Right atrium auricular region (tissue), 2 donors: ENCODE measurements around the gene MYH10. TPM values are rescaled to one million over a fixed set of nuclear protein-coding genes. Genes with fewer than 3 reads are reported as not detected.
A peak's percentile ranks its signal among the peaks of the same experiment; 100 is the strongest.

ENCODE experiments used
- DNase-seq: peaks from one replicate; pipeline ENCODE4 v3.0.0-alpha.2; 2019; ENCODE audit warnings: low spot score
- H3K27ac ChIP-seq, 2 donors: fragments of 200-600 bp; sonication (generic); 1 replicate in 1 of 2; 2 replicates in 1 of 2; pipeline ENCODE4 v1.5.1; 2016 to 2019
- H3K27me3 ChIP-seq, 2 donors: fragments of 200-600 bp; sonication (generic); one replicate each; pipeline versions ENCODE4 v1.5.1 to v1.6.0; 2017 to 2019
- H3K36me3 ChIP-seq: fragments of 200-600 bp; sonication (generic); one replicate; pipeline ENCODE4 v1.5.1; 2016
- H3K4me1 ChIP-seq, 2 donors: fragments of 200-600 bp; sonication (generic); one replicate each; pipeline versions ENCODE4 v1.5.1 to v1.6.0; 2017 to 2019
- H3K4me3 ChIP-seq, 2 donors: fragments of 200-600 bp; sonication (generic); 1 replicate in 1 of 2; 2 replicates in 1 of 2; pipeline ENCODE4 v1.5.1; 2017 to 2019; ENCODE audit warnings: mild to moderate bottlenecking in 1 of 2, moderate library complexity in 1 of 2
- H3K9me3 ChIP-seq, 2 donors: fragments of 200-600 bp; sonication (generic); one replicate each; pipeline ENCODE4 v1.5.1; 2019
- CTCF ChIP-seq, 2 donors: fragments of 200-600 bp; sonication (generic); IDR thresholded peaks; one replicate each; pipeline ENCODE4 v1.5.1; 2019; ENCODE audit warnings: antibody characterized with exemption in 2 of 2
- total RNA-seq, 2 donors: library from RNA; depleted of rRNA; stranded (reverse); fragments of >200 nt; gene quantifications; one replicate each; pipeline ENCODE4 v1.1.0, GENCODE V29; 2016

The MYH10 gene
- total RNA-seq, 2 donors from 2014 or later, result 48.9 to 49.1 TPM

DNA sequence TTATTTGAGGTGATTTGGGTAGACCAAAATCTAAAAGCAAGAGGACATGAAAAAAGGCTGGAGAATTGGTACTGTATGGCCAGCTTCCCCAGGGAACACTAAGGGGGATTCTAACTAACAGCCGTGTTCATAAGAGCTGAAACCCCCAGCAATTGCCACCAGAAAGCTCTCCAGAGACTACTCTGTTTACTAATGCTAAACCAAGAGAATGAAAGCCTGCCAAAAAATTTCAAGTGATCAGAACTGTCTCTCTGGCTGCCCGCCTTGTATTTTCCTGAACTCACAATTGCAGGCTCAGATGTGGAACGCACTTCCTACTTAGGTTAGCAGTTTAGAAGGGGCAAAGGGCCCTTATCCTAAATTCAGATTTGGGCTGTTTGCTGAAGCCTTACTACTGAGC lies 24.1 kb downstream of the MYH10 start:
- Histone ChIP-seq H3K27me3 (no peaks in the 10 kb centered on the region), H3K36me3 (no peaks in the 10 kb centered on the region), H3K27ac (peak overlapping the region; percentile 46 to 68), H3K9me3 (peaks cover 0 to 5% of the 10 kb centered on the region in 2 donors), H3K4me3 (peak overlapping the region in 1 of 2 donors; percentile 14), H3K4me1 (peaks cover 0 to 38% of the 10 kb centered on the region in 2 donors)
- no peak for TF ChIP-seq CTCF (IDR thresholded peaks at IDR 0.05)
- DNase-seq, result no peak

DNA sequence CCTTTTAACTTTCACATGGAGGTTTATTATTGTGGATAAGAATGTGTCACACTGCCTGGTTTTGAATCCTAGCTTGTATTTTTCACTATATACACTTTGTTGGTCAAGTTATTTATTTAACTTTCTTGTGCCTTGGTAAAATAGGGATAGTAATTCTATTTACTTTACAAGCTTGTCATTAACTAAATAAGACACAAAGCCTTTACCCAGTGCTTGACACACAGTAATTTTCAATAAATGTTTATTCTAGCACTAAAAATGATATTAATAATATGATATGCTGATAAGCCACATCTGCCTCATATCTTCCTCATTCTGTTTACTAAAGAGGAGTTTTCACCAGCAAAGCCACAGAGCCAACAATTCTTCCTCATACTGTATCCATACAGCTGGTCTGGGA lies 27.8 kb downstream of the MYH10 start:
- Histone ChIP-seq H3K9me3 (no peaks in the 10 kb centered on the region), H3K36me3 (no peaks in the 10 kb centered on the region), H3K27ac (no peak overlapping the region), H3K4me1 (peaks cover 0 to 22% of the 10 kb centered on the region in 2 donors), H3K27me3 (no peaks in the 10 kb centered on the region), H3K4me3 (no peak overlapping the region)
- TF ChIP-seq CTCF (IDR thresholded peaks at IDR 0.05), result no peak
- DNase-seq, result no peak

GRCh38 chr17:8599351-8600011 lies 31.0 kb downstream of the MYH10 start:
- Histone ChIP-seq H3K27ac (no peak overlapping the region), H3K4me3 (no peak overlapping the region), H3K9me3 (no peaks in the 10 kb centered on the region), H3K4me1 (no peaks in the 10 kb centered on the region), H3K36me3 (no peaks in the 10 kb centered on the region), H3K27me3 (no peaks in the 10 kb centered on the region)
- DNase-seq, result no peak
- no peak for TF ChIP-seq CTCF (IDR thresholded peaks at IDR 0.05)

DNA sequence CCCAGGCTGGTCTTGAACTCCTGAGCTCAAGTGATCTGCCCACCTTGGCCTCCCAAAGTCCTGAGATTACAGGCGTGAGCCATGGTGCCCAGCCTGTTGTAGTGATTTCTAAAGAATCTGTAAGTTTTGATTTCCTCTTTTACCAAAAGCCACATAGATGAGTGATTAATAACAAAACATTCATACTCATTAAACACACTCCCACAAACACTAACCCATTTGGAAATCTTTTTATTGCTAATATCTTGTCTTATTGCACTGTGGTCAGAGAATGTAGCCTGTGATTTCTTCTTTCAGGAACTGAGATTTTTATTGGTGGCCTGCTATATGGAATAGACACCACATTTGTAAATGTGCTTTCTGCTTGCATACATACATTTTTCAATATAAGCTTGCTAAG lies 31.6 kb downstream of the MYH10 start:
- no peak for DNase-seq

GRCh38 chr17:8593830-8594229 lies 36.7 kb downstream of the MYH10 start:
- DNase-seq, result no peak
- Histone ChIP-seq H3K9me3 (no peaks in the 10 kb centered on the region), H3K4me1 (no peaks in the 10 kb centered on the region), H3K27me3 (no peaks in the 10 kb centered on the region), H3K27ac (no peak overlapping the region), H3K36me3 (no peaks in the 10 kb centered on the region), H3K4me3 (no peak overlapping the region)
- TF ChIP-seq CTCF (IDR thresholded peaks at IDR 0.05), result no peak

More for the DNA sequence above, 31.6 kb downstream of the MYH10 start:
- Histone ChIP-seq H3K4me3 (no peak overlapping the region), H3K36me3 (no peaks in the 10 kb centered on the region), H3K27ac (no peak overlapping the region), H3K4me1 (no peaks in the 10 kb centered on the region), H3K9me3 (no peaks in the 10 kb centered on the region), H3K27me3 (no peaks in the 10 kb centered on the region)
- TF ChIP-seq CTCF (IDR thresholded peaks at IDR 0.05), result no peak

GRCh38 chr17:8593276-8593675 lies 37.2 kb downstream of the MYH10 start:
- DNase-seq, result no peak

More at GRCh38 chr17:8593276-8593675, 37.2 kb downstream of the MYH10 start:
- no peaks in the 10 kb centered on the region for H3K27me3 ChIP-seq
- no peaks in the 10 kb centered on the region for H3K36me3 ChIP-seq
- H3K4me1 ChIP-seq, result no peaks in the 10 kb centered on the region
- H3K27ac ChIP-seq, result no peak overlapping the region
- no peaks in the 10 kb centered on the region for H3K9me3 ChIP-seq
- TF ChIP-seq CTCF (IDR thresholded peaks at IDR 0.05), result no peak
- H3K4me3 ChIP-seq, result no peak overlapping the region
